Adrenal gland (tissue), 12 donors: ENCODE data around the gene ASB13. TPM values are rescaled to one million over a fixed set of nuclear protein-coding genes. Genes with fewer than 3 reads are reported as not detected.
A peak's percentile ranks its signal among the peaks of the same experiment; 100 is the strongest.

ENCODE experiments used
- DNase-seq, 7 donors: peaks; one replicate each; pipeline ENCODE4 v3.0.0-alpha.2; 2019 to 2020
- H3K27ac ChIP-seq, 5 donors: fragments of 200-600 bp; sonication (generic) in 4 of 5; 1 replicate in 3 of 5; 2 replicates in 2 of 5; pipeline versions ENCODE4 v1.5.1 to v1.8.0; 2016 to 2020; ENCODE audit warnings: mild to moderate bottlenecking in 1 of 5
- H3K27me3 ChIP-seq: fragments of 200-600 bp; 2 replicates; pipeline ENCODE4 v1.8.0; 2021
- H3K36me3 ChIP-seq, 2 donors: fragments of 200-600 bp; replicated peaks in 1 of 2; 1 replicate in 1 of 2; 2 replicates in 1 of 2; pipeline versions ENCODE4 v1.5.1 to v1.8.0; 2018 to 2022
- H3K4me1 ChIP-seq, 2 donors: fragments of 200-600 bp; replicated peaks in 1 of 2; 1 replicate in 1 of 2; 2 replicates in 1 of 2; pipeline versions ENCODE4 v1.5.1 to v1.8.0; 2018 to 2021
- H3K4me3 ChIP-seq, 4 donors: fragments of 200-600 bp; sonication (generic) in 3 of 4; one replicate each; pipeline ENCODE4 v1.5.1; 2016 to 2018
- H3K9me3 ChIP-seq, 3 donors: fragments of 200-600 bp; sonication (generic) in 1 of 3; replicated peaks in 1 of 3; 1 replicate in 2 of 3; 2 replicates in 1 of 3; pipeline versions ENCODE4 v1.5.1 to v1.8.0; 2016 to 2021
- CTCF ChIP-seq, 6 experiments: fragments of 450-650 bp in 4 of 6; fragments of 200-600 bp in 2 of 6; sonication (generic) in 1 of 6; IDR thresholded peaks; 1 replicate in 5 of 6; 2 replicates in 1 of 6; pipeline versions ENCODE4 v1.5.1 to v1.8.0; 2016 to 2021; ENCODE audit warnings: antibody characterized with exemption in 6 of 6, mild to moderate bottlenecking in 2 of 6, moderate library complexity in 1 of 6
- POLR2A ChIP-seq, 2 donors: fragments of 450-650 bp; IDR thresholded peaks; one replicate each; pipeline ENCODE4 v1.6.1; 2017; ENCODE audit warnings: antibody characterized with exemption in 2 of 2, mild to moderate bottlenecking in 2 of 2, moderate library complexity in 1 of 2
- WGBS, 4 donors: extraction: QIAGEN DNeasy Blood & Tissue Kit in 2 of 4; methylation state at CpG; one replicate each; pipeline versions ENCODE4 v1.1.5 to v1.1.7; 2013 to 2017; 5-methylcytosine and 5-hydroxymethylcytosine counted together
- intact Hi-C, 2 donors: fragments of 100-400 bp; cut with DNase I; formaldehyde crosslinking; loops; one replicate each; pipeline versions ENCODE4 v1.14.1 to v1.15.0; 2022 to 2023
- polyA plus RNA-seq, 3 donors: library from polyadenylated mRNA; stranded (reverse); fragments of 200-250 nt in 2 of 3; fragments of 350-450 nt in 1 of 3; fragmentation: Illumina TruSeq in 1 of 3; extraction: RNeasy Lipid Tissue Mini Kit (QIAGEN cat#74804) in 1 of 3; gene quantifications; one replicate each; pipeline ENCODE4 v1.2.3, GENCODE V29; 2013 to 2014
- total RNA-seq, 9 donors: library from RNA; depleted of rRNA in 4 of 9; stranded (reverse); fragments of >200 nt in 4 of 9; fragments of 120-200 nt in 1 of 9; fragmentation: NEBNext Ultra II Directional in 1 of 9; extraction: Animal tissue kit (Norgen Biotek cat#: 25700) in 1 of 9; gene quantifications; one replicate each; pipeline versions ENCODE4 v1.1.0 to v1.2.4, GENCODE V29; 2013 to 2023
- donor health status: healthy with polysubstance abuse.
- donor health status: Bipolar disorder and iron deficiency.
- donor health status: DM: yes; HTN: yes; CAD: no.
- donor health status: DM: no; HTN: no; CAD: no.
- donor health status: DM: no; HTN: no; CAD: no.
- donor health status: DM: yes; HTN: yes; CAD: no.

Gene ASB13
- total and polyA plus RNA-seq, 12 donors, result 24.4 to 65.9 (median 45.9) TPM

GRCh38 chr10:5658871-5659618 is 7.3 kb downstream of the ASB13 start:
- H3K27ac ChIP-seq, result peak overlapping the region in 4 of 5 donors; percentile 36 to 84 (median 64)
- 74 to 81% (median 78%) methylated on average over 19 to 20 of the region's 20 CpGs for WGBS, 4 donors
- intact Hi-C loops, result no loop called here
- no peaks in the 10 kb centered on the region for H3K27me3 ChIP-seq
- TF ChIP-seq POLR2A (IDR thresholded peaks at IDR 0.05) (no peak), CTCF (IDR thresholded peaks at IDR 0.05) (no peak)
- H3K4me3 ChIP-seq, result no peak overlapping the region
- DNase-seq, result peak in 1 of 7 donors; percentile 48
- H3K36me3 ChIP-seq, result no peaks in the 10 kb centered on the region
- H3K4me1 ChIP-seq, result peaks cover 17 to 51% of the 10 kb centered on the region in 2 donors
- H3K9me3 ChIP-seq, result no peaks in the 10 kb centered on the region

GRCh38 chr10:5656737-5657579 is 9.4 kb downstream of the ASB13 start:
- no peaks in the 10 kb centered on the region for H3K9me3 ChIP-seq
- peaks cover 17 to 36% of the 10 kb centered on the region in 2 donors for H3K4me1 ChIP-seq
- intact Hi-C loops, result no loop called here
- DNase-seq, result peak in 1 of 7 donors; percentile 17
- no peak overlapping the region for H3K27ac ChIP-seq
- H3K36me3 ChIP-seq, result no peaks in the 10 kb centered on the region
- TF ChIP-seq POLR2A (IDR thresholded peaks at IDR 0.05), result no peak
- no peak for TF ChIP-seq CTCF (IDR thresholded peaks at IDR 0.05)
- no peak overlapping the region for H3K4me3 ChIP-seq
- WGBS, 4 donors, result 65 to 80% (median 69%) methylated on average over 8 of the region's 8 CpGs
- no peaks in the 10 kb centered on the region for H3K27me3 ChIP-seq

- intact Hi-C loops, result no loop called here
- Histone ChIP-seq H3K27ac (no peak overlapping the region), H3K36me3 (peaks cover 0 to 8% of the 10 kb centered on the region in 2 donors), H3K9me3 (no peaks in the 10 kb centered on the region), H3K27me3 (no peaks in the 10 kb centered on the region), H3K4me1 (peaks cover 15 to 28% of the 10 kb centered on the region in 2 donors), H3K4me3 (no peak overlapping the region)
- 71 to 83% (median 75%) methylated on average over 3 of the region's 3 CpGs for WGBS, 4 donors
- DNase-seq, result peak in 1 of 7 donors; percentile 23
- TF ChIP-seq POLR2A (IDR thresholded peaks at IDR 0.05) (no peak), CTCF (IDR thresholded peaks at IDR 0.05) (no peak)
These were observed 11.3 kb downstream of the ASB13 start for GRCh38 chr10:5655121-5655520.

- peaks cover 7 to 20% of the 10 kb centered on the region in 2 donors for H3K4me1 ChIP-seq
- no peaks in the 10 kb centered on the region for H3K9me3 ChIP-seq
- no peak overlapping the region for H3K4me3 ChIP-seq
- intact Hi-C loops, result no loop called here
- no peak for DNase-seq
- H3K27me3 ChIP-seq, result no peaks in the 10 kb centered on the region
- peaks cover 0 to 9% of the 10 kb centered on the region in 2 donors for H3K36me3 ChIP-seq
- no peak overlapping the region for H3K27ac ChIP-seq
- TF ChIP-seq CTCF (IDR thresholded peaks at IDR 0.05) (no peak), POLR2A (IDR thresholded peaks at IDR 0.05) (no peak)
- WGBS, 4 donors, result 77 to 90% (median 84%) methylated on average over 8 to 10 of the region's 10 CpGs
These were observed 12.1 kb downstream of the ASB13 start for GRCh38 chr10:5654218-5654755.
